ENCODE results near the gene JAKMIP3.

Gene JAKMIP3

DNA sequence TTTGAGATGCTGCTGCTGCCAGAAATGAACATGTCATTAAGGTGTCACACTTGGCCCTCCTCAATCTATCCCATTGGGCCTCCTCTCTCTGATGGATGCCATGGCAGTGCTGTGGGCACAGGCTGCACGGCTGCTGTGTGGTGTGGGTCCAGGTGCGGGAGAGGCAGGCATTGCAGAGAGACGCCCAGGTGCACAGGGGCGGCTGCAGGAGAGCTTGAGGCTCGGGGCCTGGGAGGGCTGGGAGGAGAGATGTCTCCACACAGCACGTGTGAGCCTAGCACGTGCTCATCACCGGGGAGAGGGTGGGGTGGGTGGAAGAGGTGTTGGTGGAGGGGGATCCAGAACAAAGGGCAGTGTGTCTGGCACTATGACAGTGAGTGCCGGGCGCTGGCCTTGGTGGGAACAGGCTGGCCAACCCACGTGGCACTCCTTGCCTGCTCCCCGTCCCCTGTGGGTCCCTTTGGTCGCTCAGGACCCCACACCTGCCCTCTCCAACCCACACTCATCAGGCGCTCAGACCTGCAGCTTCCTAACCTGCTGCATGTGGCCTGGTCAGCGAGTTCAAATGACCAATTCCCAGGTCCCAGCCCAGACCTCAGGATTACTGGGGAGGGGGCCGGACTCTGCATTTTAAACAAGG lies 44.1 kb upstream of the JAKMIP3 start:
- Mint-ChIP-seq H3K27me3 (ENCODE audit: low read depth, poor library complexity) (peaks cover 28% of the 10 kb centered on the region), H3K4me1 (peaks cover 6% of the 10 kb centered on the region), H3K4me3 (no peak overlapping the region), H3K36me3 (ENCODE audit: low read depth) (no peaks in the 10 kb centered on the region), H3K9me3 (no peaks in the 10 kb centered on the region), H3K27ac (no peak overlapping the region)
- TF ChIP-seq, protein P1, sequence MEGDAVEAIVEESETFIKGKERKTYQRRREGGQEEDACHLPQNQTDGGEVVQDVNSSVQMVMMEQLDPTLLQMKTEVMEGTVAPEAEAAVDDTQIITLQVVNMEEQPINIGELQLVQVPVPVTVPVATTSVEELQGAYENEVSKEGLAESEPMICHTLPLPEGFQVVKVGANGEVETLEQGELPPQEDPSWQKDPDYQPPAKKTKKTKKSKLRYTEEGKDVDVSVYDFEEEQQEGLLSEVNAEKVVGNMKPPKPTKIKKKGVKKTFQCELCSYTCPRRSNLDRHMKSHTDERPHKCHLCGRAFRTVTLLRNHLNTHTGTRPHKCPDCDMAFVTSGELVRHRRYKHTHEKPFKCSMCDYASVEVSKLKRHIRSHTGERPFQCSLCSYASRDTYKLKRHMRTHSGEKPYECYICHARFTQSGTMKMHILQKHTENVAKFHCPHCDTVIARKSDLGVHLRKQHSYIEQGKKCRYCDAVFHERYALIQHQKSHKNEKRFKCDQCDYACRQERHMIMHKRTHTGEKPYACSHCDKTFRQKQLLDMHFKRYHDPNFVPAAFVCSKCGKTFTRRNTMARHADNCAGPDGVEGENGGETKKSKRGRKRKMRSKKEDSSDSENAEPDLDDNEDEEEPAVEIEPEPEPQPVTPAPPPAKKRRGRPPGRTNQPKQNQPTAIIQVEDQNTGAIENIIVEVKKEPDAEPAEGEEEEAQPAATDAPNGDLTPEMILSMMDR (IDR thresholded peaks at IDR 0.05) = no peak
- no peak for DNase-seq

GRCh38 chr10:132022241-132022640 lies 43.5 kb upstream of the JAKMIP3 start:
- H3K27ac Mint-ChIP-seq = no peak overlapping the region
- TF ChIP-seq, protein P1 (IDR thresholded peaks at IDR 0.05) = no peak

DNA sequence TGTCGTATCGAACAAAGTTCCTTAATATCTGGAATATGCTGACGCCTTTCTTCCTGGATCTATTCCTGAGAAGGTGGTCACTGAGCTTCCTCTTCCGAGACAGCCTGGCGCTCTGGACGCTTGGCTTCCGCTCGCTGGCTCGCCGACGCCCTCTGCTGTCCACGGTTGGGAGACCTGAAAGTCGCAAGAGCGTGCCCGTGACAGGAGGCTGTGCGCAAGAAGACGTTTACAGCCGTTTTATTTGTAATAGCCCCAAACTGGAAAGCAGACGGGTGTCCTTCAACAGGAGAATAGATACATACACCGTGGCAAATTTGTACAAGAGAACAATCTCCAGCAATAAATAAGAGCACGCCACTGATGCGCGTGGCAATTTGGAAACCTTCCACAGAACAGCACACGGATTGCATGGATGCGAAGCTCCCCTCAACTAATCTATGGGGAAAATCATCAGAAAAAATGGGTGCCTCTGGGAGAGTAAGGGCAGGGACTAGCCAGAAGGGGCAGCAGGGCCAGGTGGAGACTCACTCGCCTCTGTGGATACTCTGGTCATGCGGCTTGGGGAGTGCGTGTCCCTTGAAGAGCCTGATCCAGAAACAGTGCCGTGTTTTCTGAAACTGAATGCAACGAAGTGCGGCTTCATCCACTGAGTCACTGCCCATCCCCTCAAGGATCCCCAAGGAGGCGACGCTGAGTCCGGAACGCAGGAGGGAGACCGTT lies 42.5 kb upstream of the JAKMIP3 start:
- H3K9me3 Mint-ChIP-seq = peaks cover 4% of the 10 kb centered on the region
- DNase-seq = peak; percentile 87
- no peaks in the 10 kb centered on the region for H3K36me3 Mint-ChIP-seq (ENCODE audit: low read depth)
- peaks cover 6% of the 10 kb centered on the region for H3K4me1 Mint-ChIP-seq
- TF ChIP-seq, protein P1 (IDR thresholded peaks at IDR 0.05) = peak; percentile 88
- H3K27me3 Mint-ChIP-seq (ENCODE audit: low read depth, poor library complexity) = peaks cover 38% of the 10 kb centered on the region
- H3K4me3 Mint-ChIP-seq = no peak overlapping the region
- no peak overlapping the region for H3K27ac Mint-ChIP-seq

More at GRCh38 chr10:132022241-132022640, 43.5 kb upstream of the JAKMIP3 start:
- no peaks in the 10 kb centered on the region for H3K9me3 Mint-ChIP-seq
- H3K4me1 Mint-ChIP-seq = peaks cover 6% of the 10 kb centered on the region
- no peak for DNase-seq
- H3K27me3 Mint-ChIP-seq (ENCODE audit: low read depth, poor library complexity) = peaks cover 31% of the 10 kb centered on the region
- no peaks in the 10 kb centered on the region for H3K36me3 Mint-ChIP-seq (ENCODE audit: low read depth)
- H3K4me3 Mint-ChIP-seq = no peak overlapping the region

DNA sequence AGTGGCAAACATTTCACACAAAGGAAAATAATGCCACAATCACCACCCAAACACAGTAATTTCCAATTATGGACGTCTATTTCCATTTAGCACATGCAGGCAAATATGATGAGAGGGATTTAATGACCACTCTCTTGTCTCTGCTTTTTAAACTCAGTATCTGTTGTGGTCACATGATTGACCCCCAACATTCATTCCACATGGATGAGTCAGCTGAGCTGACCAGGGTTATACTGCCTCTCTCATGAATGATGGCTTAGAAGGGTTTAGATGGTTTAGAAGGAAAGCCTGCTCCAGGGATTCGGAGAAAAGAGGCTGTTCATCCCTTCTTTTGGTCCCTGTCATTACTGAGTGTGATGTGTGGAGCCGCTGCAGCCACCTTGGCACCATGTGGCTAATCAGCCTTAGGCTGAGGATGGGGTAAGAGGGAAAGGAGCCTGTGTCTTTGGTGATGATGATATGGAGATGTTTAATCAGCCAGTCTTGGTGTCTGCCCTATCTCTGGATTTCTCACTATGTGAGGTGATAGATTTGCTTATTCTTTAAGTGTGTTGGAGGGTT lies 38.2 kb upstream of the JAKMIP3 start:
- H3K9me3 Mint-ChIP-seq = peaks cover 8% of the 10 kb centered on the region
- peaks cover 6% of the 10 kb centered on the region for H3K4me1 Mint-ChIP-seq
- H3K36me3 Mint-ChIP-seq (ENCODE audit: low read depth) = no peaks in the 10 kb centered on the region
- H3K4me3 Mint-ChIP-seq = no peak overlapping the region
- no peak for DNase-seq
- H3K27me3 Mint-ChIP-seq (ENCODE audit: low read depth, poor library complexity) = peaks cover 78% of the 10 kb centered on the region
- H3K27ac Mint-ChIP-seq = no peak overlapping the region
- TF ChIP-seq, protein P1 (IDR thresholded peaks at IDR 0.05) = no peak

GRCh38 chr10:132028706-132029105 lies 37.0 kb upstream of the JAKMIP3 start:
- TF ChIP-seq, protein P1 (IDR thresholded peaks at IDR 0.05) = no peak
- peaks cover 81% of the 10 kb centered on the region for H3K27me3 Mint-ChIP-seq (ENCODE audit: low read depth, poor library complexity)
- H3K4me3 Mint-ChIP-seq = no peak overlapping the region
- peaks cover 17% of the 10 kb centered on the region for H3K9me3 Mint-ChIP-seq
- no peaks in the 10 kb centered on the region for H3K36me3 Mint-ChIP-seq (ENCODE audit: low read depth)
- no peak for DNase-seq
- no peaks in the 10 kb centered on the region for H3K4me1 Mint-ChIP-seq
- H3K27ac Mint-ChIP-seq = no peak overlapping the region
